PC-3 (cell line): Measurements from ENCODE around the gene JPH3. TPM values are rescaled to one million over a fixed set of nuclear protein-coding genes. Genes with fewer than 3 reads are reported as not detected.

ENCODE experiments used
- ATAC-seq: fragments of 200-7000 bp; cut with Tn5 transposase; 2 replicates; pipeline ENCODE4 v1.9.1; 2020; ENCODE audit warnings: mild to moderate bottlenecking, moderate library complexity
- BruUV-seq: library from RNA; stranded (reverse); fragments of 400-500 nt; replicated peaks from 2 replicates; lab custom pipeline; 2021; lab: Mats Ljungman, UMichigan
- CTCF ChIA-PET: fragments of 300-600 bp; sonication (Branson Sonifier 250); formaldehyde crosslinking; loops from one replicate; lab custom pipeline; 2022; ENCODE audit warnings: antibody characterized with exemption; lab: Charles Lee
- POLR2A ChIA-PET: fragments of 300-600 bp; sonication (Branson Sonifier 250); formaldehyde crosslinking; loops from one replicate; lab custom pipeline; 2022; ENCODE audit warnings: antibody characterized with exemption; ENCODE audit not compliant: unreplicated experiment; lab: Charles Lee
- DNase-seq: peaks from one replicate; pipeline ENCODE4 v3.0.0-alpha.2; 2015
- H2AFZ ChIP-seq: fragments of 300-600 bp; sonication (generic); 2 replicates; pipeline ENCODE4 v1.6.0; 2016; ENCODE audit warnings: antibody characterized with exemption, low read length
- H3F3A ChIP-seq: fragments of 300-600 bp; sonication (generic); one replicate; pipeline ENCODE4 v1.6.0; 2017; ENCODE audit warnings: antibody characterized with exemption, low read length, control low read depth, mild to moderate bottlenecking; ENCODE audit not compliant: unreplicated experiment
- H3K27ac ChIP-seq: fragments of 300-600 bp; sonication (generic); 2 replicates; pipeline ENCODE4 v1.5.1; 2016; ENCODE audit warnings: mild to moderate bottlenecking, low read length
- H3K27me3 ChIP-seq: fragments of 300-600 bp; sonication (generic); 2 replicates; pipeline ENCODE4 v1.6.1; 2016; ENCODE audit warnings: low read length, mixed read lengths
- H3K36me3 ChIP-seq: fragments of 300-600 bp; sonication (generic); 2 replicates; pipeline ENCODE4 v1.6.1; 2016; ENCODE audit warnings: low read depth, mixed run types, low read length, mixed read lengths
- H3K4me1 ChIP-seq: fragments of 300-600 bp; sonication (generic); 2 replicates; pipeline ENCODE4 v1.5.1; 2016; ENCODE audit warnings: low read length; ENCODE audit not compliant: insufficient read depth
- H3K4me2 ChIP-seq: fragments of 300-600 bp; sonication (generic); 2 replicates; pipeline ENCODE4 v1.6.0; 2016; ENCODE audit warnings: low read length
- H3K4me3 ChIP-seq: fragments of 300-600 bp; sonication (generic); 2 replicates; pipeline ENCODE4 v1.5.1; 2016; ENCODE audit warnings: mild to moderate bottlenecking, low read length, mixed read lengths
- H3K79me2 ChIP-seq: fragments of 300-600 bp; sonication (generic); 2 replicates; pipeline ENCODE4 v1.6.1; 2017; ENCODE audit warnings: low read length, mixed read lengths
- H3K9ac ChIP-seq: fragments of 300-600 bp; sonication (generic); 2 replicates; pipeline ENCODE4 v1.6.0; 2016; ENCODE audit warnings: mild to moderate bottlenecking, low read length
- H3K9me2 ChIP-seq: fragments of 300-600 bp; sonication (generic); replicated peaks from 2 replicates; pipeline ENCODE4 v1.6.1; 2016; ENCODE audit warnings: mixed run types, low read length, mixed read lengths
- H3K9me3 ChIP-seq: fragments of 300-600 bp; sonication (generic); 2 replicates; pipeline ENCODE4 v1.6.1; 2016; ENCODE audit warnings: low read length, mixed read lengths
- H4K20me1 ChIP-seq: fragments of 300-600 bp; sonication (generic); 2 replicates; pipeline ENCODE4 v1.6.1; 2016; ENCODE audit warnings: low read length, mixed read lengths
- EZH2 ChIP-seq: fragments of 300-600 bp; sonication (generic); IDR thresholded peaks from one replicate; pipeline ENCODE4 v1.6.1; 2017; ENCODE audit warnings: antibody characterized with exemption, mild to moderate bottlenecking, low read length; ENCODE audit not compliant: unreplicated experiment
- EZH2phosphoT487 ChIP-seq: fragments of 300-600 bp; sonication (generic); IDR thresholded peaks from 2 replicates; pipeline ENCODE4 v1.6.1; 2018; ENCODE audit warnings: mild to moderate bottlenecking, antibody characterized with exemption, low read length, borderline replicate concordance
- intact Hi-C: fragments of 100-400 bp; cut with micrococcal nuclease; formaldehyde crosslinking; loops from 2 replicates; pipeline ENCODE4 v1.9.0; 2023
- total RNA-seq: library from RNA; depleted of rRNA; stranded (reverse); fragments of >200 nt; gene quantifications from 2 replicates; pipeline ENCODE4 v1.2.3, GENCODE V29; 2014
- TF ChIP-seq, protein P1 (sequence below): fragments of 300-600 bp; sonication (generic); conservative IDR thresholded peaks from 2 replicates; pipeline ENCODE4 v1.5.1; 2017; ENCODE audit warnings: antibody characterized with exemption, low read depth, mild to moderate bottlenecking, low read length

Gene JPH3
- total RNA-seq, 1 experiment from 2014 or later, result not detected

DNA sequence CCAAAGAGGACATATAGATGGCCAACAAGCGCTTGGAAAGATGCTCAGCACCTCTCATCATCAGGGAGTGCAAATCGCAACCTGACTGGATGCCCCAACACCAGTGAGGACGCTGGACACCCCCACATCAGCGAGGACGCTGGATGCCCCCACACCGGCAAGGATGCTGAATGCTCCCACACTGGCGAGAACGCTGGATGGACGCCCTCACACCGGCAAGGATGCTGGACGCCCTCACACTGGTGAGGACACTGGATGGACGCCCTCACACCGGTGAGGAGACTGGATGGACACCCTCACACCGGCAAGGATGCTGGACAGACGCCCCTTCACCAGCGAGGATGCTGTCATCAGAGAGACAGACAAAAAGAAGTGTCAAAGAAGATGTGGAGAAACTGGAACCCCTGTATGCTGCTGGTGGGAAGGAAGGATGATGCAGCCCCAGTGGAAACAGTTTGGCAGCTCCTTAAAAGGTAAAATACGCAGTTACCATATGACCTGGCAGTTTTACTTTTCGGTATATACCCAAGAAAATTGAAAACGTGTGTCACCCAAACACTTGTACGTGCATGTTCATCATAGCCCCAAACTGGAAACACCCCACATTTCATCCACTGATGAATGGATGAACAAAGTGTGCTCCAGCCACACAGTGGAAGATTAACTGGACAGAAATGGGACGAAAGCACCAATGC, 10.1 kb upstream of the JPH3 start:
- Histone ChIP-seq H3K9me3 (no peaks in the 10 kb centered on the region), H2AFZ (no peak overlapping the region), H3F3A (no peaks in the 10 kb centered on the region), H3K79me2 (no peaks in the 10 kb centered on the region), H3K36me3 (no peaks in the 10 kb centered on the region), H3K27ac (no peak overlapping the region), H3K27me3 (peaks cover 34% of the 10 kb centered on the region), H3K4me3 (no peak overlapping the region), H4K20me1 (no peaks in the 10 kb centered on the region), H3K4me2 (no peak overlapping the region), H3K4me1 (no peaks in the 10 kb centered on the region), H3K9me2 (no peaks in the 10 kb centered on the region), H3K9ac (no peak overlapping the region)
- POLR2A ChIA-PET, result no interaction called here
- BruUV-seq, result no TSS peak
- ATAC-seq (no peak), DNase-seq (no peak)
- no peak for TF ChIP-seq EZH2phosphoT487
- TF ChIP-seq, protein P1, sequence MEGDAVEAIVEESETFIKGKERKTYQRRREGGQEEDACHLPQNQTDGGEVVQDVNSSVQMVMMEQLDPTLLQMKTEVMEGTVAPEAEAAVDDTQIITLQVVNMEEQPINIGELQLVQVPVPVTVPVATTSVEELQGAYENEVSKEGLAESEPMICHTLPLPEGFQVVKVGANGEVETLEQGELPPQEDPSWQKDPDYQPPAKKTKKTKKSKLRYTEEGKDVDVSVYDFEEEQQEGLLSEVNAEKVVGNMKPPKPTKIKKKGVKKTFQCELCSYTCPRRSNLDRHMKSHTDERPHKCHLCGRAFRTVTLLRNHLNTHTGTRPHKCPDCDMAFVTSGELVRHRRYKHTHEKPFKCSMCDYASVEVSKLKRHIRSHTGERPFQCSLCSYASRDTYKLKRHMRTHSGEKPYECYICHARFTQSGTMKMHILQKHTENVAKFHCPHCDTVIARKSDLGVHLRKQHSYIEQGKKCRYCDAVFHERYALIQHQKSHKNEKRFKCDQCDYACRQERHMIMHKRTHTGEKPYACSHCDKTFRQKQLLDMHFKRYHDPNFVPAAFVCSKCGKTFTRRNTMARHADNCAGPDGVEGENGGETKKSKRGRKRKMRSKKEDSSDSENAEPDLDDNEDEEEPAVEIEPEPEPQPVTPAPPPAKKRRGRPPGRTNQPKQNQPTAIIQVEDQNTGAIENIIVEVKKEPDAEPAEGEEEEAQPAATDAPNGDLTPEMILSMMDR, result no peak
- intact Hi-C loops, result no loop called here
- CTCF ChIA-PET, result no interaction called here

DNA sequence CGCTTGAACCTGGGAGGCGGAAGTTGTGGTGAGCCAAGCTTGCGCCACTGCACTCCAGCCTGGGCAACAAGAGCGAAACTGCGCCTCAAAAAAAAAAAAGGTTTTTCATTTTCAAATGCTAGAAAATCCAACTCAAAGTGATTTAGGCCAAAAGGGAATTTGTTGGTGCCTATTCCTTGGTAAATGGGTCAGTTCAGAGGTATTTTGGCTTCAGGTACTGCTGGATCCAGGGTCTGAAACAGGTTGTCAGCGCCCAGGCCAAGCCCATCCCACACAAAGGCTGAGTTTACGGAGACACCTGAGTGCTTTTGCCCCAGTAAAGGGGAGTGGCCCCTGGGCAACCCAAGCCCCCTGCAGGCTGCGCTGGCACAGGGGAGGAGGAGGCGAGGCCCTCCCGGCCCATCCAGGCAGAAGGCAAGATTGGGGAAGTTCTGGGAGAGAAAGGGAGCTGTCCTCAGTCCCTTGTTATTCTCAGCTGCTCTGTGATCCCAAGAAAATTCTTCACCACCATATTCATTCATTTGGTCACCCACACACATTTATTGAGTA, 8.5 kb upstream of the JPH3 start:
- ChIA-PET POLR2A (no interaction called here), CTCF (no interaction called here)
- TF ChIP-seq, protein P1, result no peak
- BruUV-seq, result no TSS peak
- H3F3A ChIP-seq, result no peaks in the 10 kb centered on the region
- DNase-seq (no peak), ATAC-seq (no peak)
- H4K20me1 ChIP-seq, result no peaks in the 10 kb centered on the region
- H3K27me3 ChIP-seq, result peaks cover 42% of the 10 kb centered on the region
- no peaks in the 10 kb centered on the region for H3K79me2 ChIP-seq
- H3K4me2 ChIP-seq, result no peak overlapping the region
- H3K9ac ChIP-seq, result no peak overlapping the region
- H2AFZ ChIP-seq, result no peak overlapping the region
- no peaks in the 10 kb centered on the region for H3K4me1 ChIP-seq
- H3K4me3 ChIP-seq, result no peak overlapping the region
- H3K9me2 ChIP-seq, result no peaks in the 10 kb centered on the region
- H3K27ac ChIP-seq, result no peak overlapping the region
- no peaks in the 10 kb centered on the region for H3K9me3 ChIP-seq
- no peaks in the 10 kb centered on the region for H3K36me3 ChIP-seq
- intact Hi-C loops, result no loop called here

DNA sequence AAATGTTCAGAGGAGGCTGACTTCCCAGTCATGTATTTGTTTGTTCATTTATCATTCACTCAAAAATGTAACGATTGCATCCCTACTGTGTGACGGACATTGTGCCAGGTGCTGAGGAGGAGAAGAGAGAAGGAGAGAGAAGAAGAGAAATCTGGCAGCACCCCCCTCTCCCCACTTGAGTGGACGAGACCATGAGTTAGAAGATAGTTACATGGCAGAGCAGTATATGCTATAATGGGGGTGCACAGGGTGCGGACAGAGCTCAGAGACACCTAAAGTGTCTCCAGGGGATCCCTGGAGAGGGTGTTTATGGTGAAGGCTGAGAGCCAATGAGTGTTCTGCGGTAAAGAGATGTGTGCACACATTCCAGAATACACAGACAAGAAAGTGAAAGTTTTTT, 6.6 kb upstream of the JPH3 start:
- intact Hi-C loops, result no loop called here
- ChIA-PET POLR2A (no interaction called here), CTCF (no interaction called here)
- peaks cover 54% of the 10 kb centered on the region for H3K27me3 ChIP-seq
- H3K36me3 ChIP-seq, result no peaks in the 10 kb centered on the region
- H3K4me1 ChIP-seq, result no peaks in the 10 kb centered on the region
- H3K9me3 ChIP-seq, result no peaks in the 10 kb centered on the region
- H3K4me2 ChIP-seq, result no peak overlapping the region
- no TSS peak for BruUV-seq
- no peaks in the 10 kb centered on the region for H3K9me2 ChIP-seq
- H3K4me3 ChIP-seq, result no peak overlapping the region
- H4K20me1 ChIP-seq, result no peaks in the 10 kb centered on the region
- no peak for DNase-seq
- no peaks in the 10 kb centered on the region for H3F3A ChIP-seq
- no peak overlapping the region for H3K9ac ChIP-seq
- H2AFZ ChIP-seq, result no peak overlapping the region
- no peak overlapping the region for H3K27ac ChIP-seq
- no peak for ATAC-seq
- H3K79me2 ChIP-seq, result no peaks in the 10 kb centered on the region
- no peak for TF ChIP-seq EZH2
- TF ChIP-seq, protein P1, result no peak
- TF ChIP-seq EZH2phosphoT487, result no peak
